NT2/D1 (cell line): ENCODE data around the gene CENPQ.

Experiments
- SUZ12 ChIP-seq: IDR thresholded peaks from 2 replicates; pipeline ENCODE4 v1.6.1; 2011; ENCODE audit not compliant: insufficient read length, insufficient read depth; ENCODE audit errors: extremely low read depth
- YY1 ChIP-seq: IDR thresholded peaks from 2 replicates; pipeline ENCODE4 v1.6.1; 2011; ENCODE audit not compliant: insufficient read length, insufficient read depth
- ZNF274 ChIP-seq: IDR thresholded peaks from 2 replicates; pipeline ENCODE4 v1.6.1; 2011; ENCODE audit warnings: mild to moderate bottlenecking, low read depth, low read length

DNA sequence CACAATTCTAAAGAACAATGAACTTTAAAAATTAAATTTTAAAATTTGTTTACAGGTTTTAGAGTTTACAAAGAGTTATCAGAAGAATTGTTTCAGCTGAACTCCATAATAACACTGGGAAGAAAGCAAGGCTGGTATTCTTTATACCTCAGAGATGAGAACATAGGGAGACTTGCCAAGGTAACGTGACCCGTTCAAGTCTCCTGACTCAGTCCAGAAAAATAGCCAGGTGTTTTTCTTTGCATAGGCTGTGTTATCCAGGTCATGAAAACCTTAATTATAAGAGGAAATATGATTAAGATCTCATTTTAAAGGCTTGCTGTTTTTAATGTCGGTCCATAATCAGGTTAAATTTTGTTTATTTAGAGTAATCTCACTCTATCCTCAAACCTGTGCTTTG is 78.8 kb downstream of the CENPQ start:
- no peak for TF ChIP-seq YY1
- no peak for TF ChIP-seq ZNF274
- no peak for TF ChIP-seq SUZ12
